ENCODE measurements around the gene HABP4. TPM values are rescaled to one million over a fixed set of nuclear protein-coding genes. Genes with fewer than 3 reads are reported as not detected.

The HABP4 gene
- total RNA-seq, 4 donors from 2014 or later: 41.1 to 106 (median 60.0) TPM

GRCh38 chr9:96413302-96414221, 36.4 kb upstream of the HABP4 start:
- H3K27ac ChIP-seq: no peak overlapping the region
- H3K4me1 ChIP-seq: peaks cover 0 to 14% (median 6%) of the 10 kb centered on the region in 3 donors
- no peaks in the 10 kb centered on the region for H3K27me3 ChIP-seq
- no peaks in the 10 kb centered on the region for H3K9me3 ChIP-seq
- H3K36me3 ChIP-seq: no peaks in the 10 kb centered on the region
- TF ChIP-seq POLR2AphosphoS5 (IDR thresholded peaks at IDR 0.05) (no peak), CTCF (IDR thresholded peaks at IDR 0.05) (no peak), EP300 (IDR thresholded peaks at IDR 0.05) (no peak), POLR2A (IDR thresholded peaks at IDR 0.05) (no peak)
- WGBS, 2 donors (ENCODE audit: low coverage in 1 of 2): 44 to 64% methylated on average over 7 of the region's 7 CpGs
- no peak overlapping the region for H3K4me3 ChIP-seq
- ATAC-seq: no peak

- H3K4me1 ChIP-seq: peaks cover 2 to 37% (median 25%) of the 10 kb centered on the region in 3 donors
- H3K27me3 ChIP-seq: no peaks in the 10 kb centered on the region
- H3K4me3 ChIP-seq: peak overlapping the region; percentile 62 to 87
- H3K36me3 ChIP-seq: no peaks in the 10 kb centered on the region
- WGBS, 2 donors (ENCODE audit: low coverage in 1 of 2): 0% methylated on average over 1 to 5 of the region's 50 CpGs
- peak overlapping the region; percentile 76 to 100 (median 98) for H3K27ac ChIP-seq
- no peaks in the 10 kb centered on the region for H3K9me3 ChIP-seq
- peak; percentile 23 for ATAC-seq
- TF ChIP-seq CTCF (IDR thresholded peaks at IDR 0.05): peak in 3 of 4 experiments; percentile 28 to 57 (median 32)
- TF ChIP-seq EP300 (IDR thresholded peaks at IDR 0.05): no peak
- peak; percentile 82 for TF ChIP-seq POLR2AphosphoS5 (IDR thresholded peaks at IDR 0.05)
- TF ChIP-seq POLR2A (IDR thresholded peaks at IDR 0.05): peak; percentile 58 to 74
Observed at GRCh38 chr9:96417051-96417586, 32.9 kb upstream of the HABP4 start.

- H3K27me3 ChIP-seq: no peaks in the 10 kb centered on the region
- H3K9me3 ChIP-seq: no peaks in the 10 kb centered on the region
- WGBS, 2 donors (ENCODE audit: low coverage in 1 of 2): no CpG with 5 or more reads among the region's 62 CpGs
- H3K27ac ChIP-seq: peak overlapping the region; percentile 76 to 100 (median 98)
- peak overlapping the region; percentile 62 to 87 for H3K4me3 ChIP-seq
- no peaks in the 10 kb centered on the region for H3K36me3 ChIP-seq
- no peak for ATAC-seq
- peaks cover 2 to 37% (median 25%) of the 10 kb centered on the region in 3 donors for H3K4me1 ChIP-seq
- TF ChIP-seq POLR2AphosphoS5 (IDR thresholded peaks at IDR 0.05) (no peak), EP300 (IDR thresholded peaks at IDR 0.05) (no peak), CTCF (IDR thresholded peaks at IDR 0.05) (no peak), POLR2A (IDR thresholded peaks at IDR 0.05) (no peak)
Observed at GRCh38 chr9:96417661-96418082, 32.3 kb upstream of the HABP4 start.

GRCh38 chr9:96418083-96418919, 31.7 kb upstream of the HABP4 start, which contains the start of gene ZNF367:
Gene ZNF367 (minus strand): TSS chr9:96418370. CDS start chr9:96418032, 338 bp downstream.
- peak; percentile 94 for ATAC-seq
- no CpG with 5 or more reads among the region's 100 CpGs for WGBS, 2 donors (ENCODE audit: low coverage in 1 of 2)
- peak within 1 kb of the TSS; percentile 89 to 100 (median 98) for H3K27ac ChIP-seq
- H3K4me3 ChIP-seq: peak within 1 kb of the TSS; percentile 71 to 87
- no peaks in the 10 kb centered on the region for H3K36me3 ChIP-seq
- peak; percentile 23 to 28 for TF ChIP-seq POLR2A (IDR thresholded peaks at IDR 0.05)
- peak; percentile 62 for TF ChIP-seq POLR2AphosphoS5 (IDR thresholded peaks at IDR 0.05)
- no peak for TF ChIP-seq EP300 (IDR thresholded peaks at IDR 0.05)
- H3K4me1 ChIP-seq: peaks cover 2 to 37% (median 25%) of the 10 kb centered on the region in 3 donors
- H3K9me3 ChIP-seq: no peaks in the 10 kb centered on the region
- H3K27me3 ChIP-seq: no peaks in the 10 kb centered on the region

All from gastroesophageal sphincter (tissue), 4 donors.